Vagina (tissue), 2 donors: Measurements from ENCODE around the gene FAM204A.

ENCODE experiments used
- POLR2A ChIP-seq, 2 donors: fragments of 450-650 bp; IDR thresholded peaks; one replicate each; pipeline ENCODE4 v1.6.1; 2017; ENCODE audit warnings: antibody characterized with exemption in 2 of 2, mild to moderate bottlenecking in 2 of 2, moderate library complexity in 2 of 2
- TF ChIP-seq, protein P1 (sequence below), 3 experiments: fragments of 450-650 bp in 2 of 3; fragments of 200-600 bp in 1 of 3; sonication (generic) in 1 of 3; IDR thresholded peaks; one replicate each; pipeline ENCODE4 v1.5.1; 2017 to 2019; ENCODE audit warnings: antibody characterized with exemption in 3 of 3, mild to moderate bottlenecking in 2 of 3, moderate library complexity in 2 of 3

DNA sequence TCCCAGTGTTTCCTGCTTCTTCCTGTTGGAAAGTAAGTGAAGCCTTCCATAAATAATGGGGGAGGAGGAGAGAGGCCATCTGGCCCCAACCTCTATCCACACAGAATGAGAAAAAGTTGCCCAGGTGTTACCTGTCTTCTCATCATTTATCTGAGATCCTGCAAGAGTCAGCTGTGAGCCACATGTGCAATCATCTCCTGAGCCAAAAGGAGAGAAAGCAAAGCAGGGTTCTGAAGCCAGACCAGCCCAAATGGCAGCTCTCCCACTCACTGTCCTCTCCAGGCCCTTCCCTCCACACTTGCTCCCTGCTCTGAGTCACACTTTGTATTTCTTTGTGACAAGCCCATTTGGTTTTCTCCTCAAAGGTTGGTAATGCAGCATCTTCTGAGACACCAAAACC lies 65.9 kb downstream of the FAM204A start:
- TF ChIP-seq, protein P1, sequence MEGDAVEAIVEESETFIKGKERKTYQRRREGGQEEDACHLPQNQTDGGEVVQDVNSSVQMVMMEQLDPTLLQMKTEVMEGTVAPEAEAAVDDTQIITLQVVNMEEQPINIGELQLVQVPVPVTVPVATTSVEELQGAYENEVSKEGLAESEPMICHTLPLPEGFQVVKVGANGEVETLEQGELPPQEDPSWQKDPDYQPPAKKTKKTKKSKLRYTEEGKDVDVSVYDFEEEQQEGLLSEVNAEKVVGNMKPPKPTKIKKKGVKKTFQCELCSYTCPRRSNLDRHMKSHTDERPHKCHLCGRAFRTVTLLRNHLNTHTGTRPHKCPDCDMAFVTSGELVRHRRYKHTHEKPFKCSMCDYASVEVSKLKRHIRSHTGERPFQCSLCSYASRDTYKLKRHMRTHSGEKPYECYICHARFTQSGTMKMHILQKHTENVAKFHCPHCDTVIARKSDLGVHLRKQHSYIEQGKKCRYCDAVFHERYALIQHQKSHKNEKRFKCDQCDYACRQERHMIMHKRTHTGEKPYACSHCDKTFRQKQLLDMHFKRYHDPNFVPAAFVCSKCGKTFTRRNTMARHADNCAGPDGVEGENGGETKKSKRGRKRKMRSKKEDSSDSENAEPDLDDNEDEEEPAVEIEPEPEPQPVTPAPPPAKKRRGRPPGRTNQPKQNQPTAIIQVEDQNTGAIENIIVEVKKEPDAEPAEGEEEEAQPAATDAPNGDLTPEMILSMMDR (IDR thresholded peaks at IDR 0.05): no peak
- no peak for TF ChIP-seq POLR2A (IDR thresholded peaks at IDR 0.05)
